H54 (cell line): Measurements from ENCODE around the gene PLSCR2.
"Not testable (repeated sequence)": the region's sequence is repeated elsewhere in the genome, so short reads cannot be mapped to it uniquely, and the experiment has no call there.

Experiments
- DNase-seq: peaks from one replicate; pipeline ENCODE4 v3.0.0; 2011; ENCODE audit warnings: low spot score, mixed read lengths; ENCODE audit not compliant: insufficient read length
- FAIRE-seq: peaks from 3 replicates; lab custom pipeline; 2011; peaks lifted over from hg19 to GRCh38; lab: Jason Lieb, UNC
- POLR2A ChIP-seq: IDR thresholded peaks from 2 replicates; pipeline ENCODE4 v1.6.1; 2011; ENCODE audit warnings: low read depth, mild to moderate bottlenecking, low read length

Gene PLSCR2

GRCh38 chr3:146468671-146469149 is 651 bp downstream of the PLSCR2 start:
- DNase-seq (no peak), FAIRE-seq (no peak)
- no peak for TF ChIP-seq POLR2A

- no peak for TF ChIP-seq POLR2A
- no peak for FAIRE-seq
- no peak for DNase-seq
Observed at GRCh38 chr3:146468234-146468633, 1.1 kb downstream of the PLSCR2 start.

GRCh38 chr3:146466604-146467003 is 2.8 kb downstream of the PLSCR2 start:
- FAIRE-seq: peak; percentile 52
- TF ChIP-seq POLR2A: no peak
- DNase-seq: no peak

GRCh38 chr3:146465693-146466465 is 3.5 kb downstream of the PLSCR2 start:
- TF ChIP-seq POLR2A: no peak
- DNase-seq: no peak
- FAIRE-seq: no peak

- FAIRE-seq (no peak), DNase-seq (no peak)
- no peak for TF ChIP-seq POLR2A
Observed at GRCh38 chr3:146464783-146465182, 4.6 kb downstream of the PLSCR2 start.

GRCh38 chr3:146464005-146464595 is 5.3 kb downstream of the PLSCR2 start:
- no peak for DNase-seq
- TF ChIP-seq POLR2A: no peak
- no peak for FAIRE-seq

- DNase-seq (no peak), FAIRE-seq (no peak)
- TF ChIP-seq POLR2A: no peak
Observed at GRCh38 chr3:146454796-146455195, 14.6 kb downstream of the PLSCR2 start.

GRCh38 chr3:146449613-146450012 is 19.7 kb downstream of the PLSCR2 start:
- FAIRE-seq (no peak), DNase-seq (no peak)
- no peak for TF ChIP-seq POLR2A

GRCh38 chr3:146449076-146449475 is 20.3 kb downstream of the PLSCR2 start:
- FAIRE-seq: no peak
- no peak for TF ChIP-seq POLR2A
- DNase-seq: no peak

- no peak for TF ChIP-seq POLR2A
- FAIRE-seq (no peak), DNase-seq (no peak)
Observed at GRCh38 chr3:146446026-146446425, 23.3 kb downstream of the PLSCR2 start.

- not testable (repeated sequence) for DNase-seq, FAIRE-seq
Observed at GRCh38 chr3:146440310-146440709, 29.1 kb downstream of the PLSCR2 start.

- no peak for FAIRE-seq
- DNase-seq: no peak
- no peak for TF ChIP-seq POLR2A
Observed at GRCh38 chr3:146432066-146432465, 37.3 kb downstream of the PLSCR2 start.

- no peak for DNase-seq
- no peak for FAIRE-seq
- TF ChIP-seq POLR2A: no peak
Observed at GRCh38 chr3:146431240-146431639, 38.1 kb downstream of the PLSCR2 start.

- no peak for FAIRE-seq
- TF ChIP-seq POLR2A: no peak
- no peak for DNase-seq
Observed at GRCh38 chr3:146425341-146425740, 44.0 kb downstream of the PLSCR2 start.
